GM12878 (cell line): ENCODE results near the gene KIF24. TPM values are rescaled to one million over a fixed set of nuclear protein-coding genes. Genes with fewer than 3 reads are reported as not detected.

ENCODE experiments used
- ATAC-seq: fragments of 200-7000 bp; cut with Tn5 transposase; 3 replicates; pipeline ENCODE4 v1.9.1; 2020; ENCODE audit warnings: mild to moderate bottlenecking, moderate library complexity
- BruUV-seq: library from RNA; stranded (reverse); fragments of 400-500 nt; replicated peaks from 2 replicates; lab custom pipeline; 2021; lab: Mats Ljungman, UMichigan
- CTCF ChIA-PET: fragments of 300-600 bp; sonication (Branson Sonifier 250); formaldehyde crosslinking; extraction: SDS; loops from one replicate; lab custom pipeline; 2021; ENCODE audit warnings: inconsistent platforms; lab: Yijun Ruan, JAX
- POLR2A ChIA-PET: fragments of 350-600 bp; formaldehyde crosslinking; extraction: SDS; loops from one replicate; lab custom pipeline; 2021; ENCODE audit warnings: inconsistent platforms; lab: Charles Lee
- RAD21 ChIA-PET: fragments of 300-600 bp; sonication (Branson Sonifier 250); formaldehyde crosslinking; loops from one replicate; lab custom pipeline; 2023; ENCODE audit warnings: antibody characterized with exemption; ENCODE audit not compliant: unreplicated experiment; lab: Charles Lee
- SMC1A ChIA-PET: fragments of 300-600 bp; sonication (Branson Sonifier 250); formaldehyde crosslinking; loops from one replicate; lab custom pipeline; 2023; ENCODE audit not compliant: unreplicated experiment, uncharacterized antibody; lab: Charles Lee
- DNase-seq: peaks from one replicate; pipeline ENCODE4 v3.0.0-alpha.2; 2011; ENCODE audit warnings: low read depth, low spot score
- FAIRE-seq: peaks from 3 replicates; lab custom pipeline; 2011; peaks lifted over from hg19 to GRCh38; lab: Jason Lieb, UNC
- H2AFZ ChIP-seq: 2 replicates; pipeline ENCODE4 v1.6.0; 2011; ENCODE audit warnings: low read depth, low read length, control low read depth; ENCODE audit not compliant: control insufficient read depth
- H3K27ac ChIP-seq: 2 replicates; pipeline ENCODE4 v1.5.1; 2011; ENCODE audit warnings: control low read depth; ENCODE audit not compliant: control insufficient read depth, insufficient read depth
- H3K27me3 ChIP-seq, 2 experiments: replicated peaks in 1 of 2; 2 replicates each; pipeline versions ENCODE4 v1.6.0 to v1.6.1; 2011; ENCODE audit warnings: low read length in 1 of 2; ENCODE audit not compliant: control insufficient read depth in 2 of 2, insufficient read depth in 2 of 2
- H3K36me3 ChIP-seq, 2 experiments: 2 replicates each; pipeline ENCODE4 v1.5.1; 2011; ENCODE audit warnings: low read length in 1 of 2; ENCODE audit not compliant: control insufficient read depth in 2 of 2, insufficient read depth in 2 of 2
- H3K4me1 ChIP-seq: 2 replicates; pipeline ENCODE4 v1.6.1; 2011; ENCODE audit warnings: mild to moderate bottlenecking, low read length, moderate library complexity, mixed read lengths; ENCODE audit not compliant: control insufficient read depth, insufficient read depth
- H3K4me2 ChIP-seq: 2 replicates; pipeline ENCODE4 v1.6.0; 2011; ENCODE audit warnings: control low read depth; ENCODE audit not compliant: control insufficient read depth, insufficient read depth
- H3K4me3 ChIP-seq: fragments of 200-600 bp; sonication (generic); 2 replicates; pipeline ENCODE4 v1.5.1; 2016
- H3K79me2 ChIP-seq: 2 replicates; pipeline ENCODE4 v1.6.0; 2011; ENCODE audit warnings: low read length; ENCODE audit not compliant: control insufficient read depth, insufficient read depth
- H3K9ac ChIP-seq: 2 replicates; pipeline ENCODE4 v1.8.0; 2011; ENCODE audit warnings: low read length, control low read depth, mixed read lengths; ENCODE audit not compliant: control insufficient read depth, insufficient read depth
- H3K9me3 ChIP-seq: replicated peaks from 3 replicates; pipeline ENCODE4 v1.5.1; 2011; ENCODE audit warnings: mild to moderate bottlenecking, low read length; ENCODE audit not compliant: control insufficient read depth, insufficient read depth
- H4K20me1 ChIP-seq: 2 replicates; pipeline ENCODE4 v1.6.0; 2011; ENCODE audit not compliant: control insufficient read depth, insufficient read depth
- CHD1 ChIP-seq: IDR thresholded peaks from 2 replicates; pipeline ENCODE4 v1.6.1; 2012; ENCODE audit warnings: low read depth, low read length, improper control_type of control experiment
- EZH2 ChIP-seq: IDR thresholded peaks from 2 replicates; pipeline ENCODE4 v1.6.1; 2012; ENCODE audit warnings: low read depth, mild to moderate bottlenecking, control low read depth, inconsistent platforms, low read length, borderline replicate concordance; ENCODE audit not compliant: control insufficient read depth
- FOS ChIP-seq: IDR thresholded peaks from 3 replicates; pipeline ENCODE4 v1.6.1; 2011; ENCODE audit warnings: borderline replicate concordance; ENCODE audit not compliant: insufficient read length; ENCODE audit errors: extremely low read depth
- FOXK2 ChIP-seq: fragments of 450-650 bp; IDR thresholded peaks from 2 replicates; pipeline ENCODE4 v1.6.1; 2017; ENCODE audit warnings: mild to moderate bottlenecking, moderate library complexity
- FOXM1 ChIP-seq: IDR thresholded peaks from 2 replicates; pipeline ENCODE4 v1.6.1; 2012; ENCODE audit warnings: low read depth, mild to moderate bottlenecking, inconsistent platforms, low read length, moderate library complexity
- IKZF1 ChIP-seq: fragments of 450-650 bp; conservative IDR thresholded peaks from 2 replicates; pipeline ENCODE4 v1.6.1; 2017; ENCODE audit warnings: antibody characterized with exemption, mild to moderate bottlenecking
- IKZF2 ChIP-seq, 2 experiments: fragments of 450-650 bp; IDR thresholded peaks; 2 replicates each; pipeline ENCODE4 v1.6.1; 2017; ENCODE audit warnings: mild to moderate bottlenecking in 2 of 2, moderate library complexity in 2 of 2
- IRF4 ChIP-seq: IDR thresholded peaks from 2 replicates; pipeline ENCODE4 v1.6.1; 2011; ENCODE audit warnings: low read depth, low read length
- JUNB ChIP-seq: IDR thresholded peaks from 2 replicates; pipeline ENCODE4 v1.6.1; 2016; ENCODE audit warnings: antibody characterized with exemption, mild to moderate bottlenecking
- POU2F2 ChIP-seq: IDR thresholded peaks from 3 replicates; pipeline ENCODE4 v1.6.1; 2011; ENCODE audit warnings: low read depth, mild to moderate bottlenecking, low read length, borderline replicate concordance
- SMAD1 ChIP-seq: fragments of 450-650 bp; IDR thresholded peaks from 2 replicates; pipeline ENCODE4 v1.6.1; 2018; ENCODE audit warnings: mild to moderate bottlenecking, low read depth; ENCODE audit not compliant: partially characterized antibody
- SMAD5 ChIP-seq: IDR thresholded peaks from 2 replicates; pipeline ENCODE4 v1.6.1; 2016; ENCODE audit warnings: antibody characterized with exemption, low read depth
- TCF7 ChIP-seq: IDR thresholded peaks from 2 replicates; pipeline ENCODE4 v1.6.1; 2014; ENCODE audit warnings: antibody characterized with exemption, borderline replicate concordance
- YBX1 ChIP-seq: fragments of 450-650 bp; IDR thresholded peaks from 2 replicates; pipeline ENCODE4 v1.6.1; 2016; ENCODE audit warnings: antibody characterized with exemption
- ZNF592 ChIP-seq: fragments of 450-650 bp; IDR thresholded peaks from 2 replicates; pipeline ENCODE4 v1.6.1; 2017; ENCODE audit warnings: mild to moderate bottlenecking, moderate library complexity
- WGBS: methylation state at CpG from one replicate; pipeline ENCODE4 v1.1.6; 2016; ENCODE audit warnings: low lambda C conversion rate; ENCODE audit not compliant: insufficient replicate concordance, insufficient coverage; ENCODE audit errors: missing lambda C conversion rate; 5-methylcytosine and 5-hydroxymethylcytosine counted together
- in situ Hi-C: fragments of 300-500 bp; cut with MboI; formaldehyde crosslinking; loops from 9 replicates; pipeline ENCODE4 v1.14.3; 2018; ENCODE audit warnings: mixed read lengths
- intact Hi-C: fragments of 100-400 bp; cut with micrococcal nuclease; formaldehyde crosslinking; loops from one replicate; pipeline ENCODE4 v1.14.2; 2022; ENCODE audit not compliant: unreplicated experiment
- polyA plus RNA-seq, 11 experiments: library from polyadenylated mRNA; depleted of rRNA in 4 of 11; unstranded in 6 of 11; stranded (reverse) in 5 of 11; fragments of >200 nt; fragmentation: Nextera tagmentation in 4 of 11; fragmentation: Illumina TruSeq in 1 of 11; extraction: Ambion mirVana in 4 of 11; extraction: Trizol in 1 of 11; gene quantifications; 1 replicate in 1 of 11; 2 replicates in 10 of 11; pipeline versions ENCODE4 v1.2.1 to v1.2.3, GENCODE V29; 2011 to 2016; ENCODE audit warnings: inconsistent platforms in 2 of 11, missing spikeins in 2 of 11, low read depth in 1 of 11
- total RNA-seq, 4 experiments: library from RNA; depleted of rRNA in 3 of 4; stranded (reverse); fragments of >200 nt in 3 of 4; fragmentation: Illumina TruSeq in 1 of 4; extraction: Trizol in 1 of 4; gene quantifications; 2 replicates each; pipeline versions ENCODE4 v1.2.1 to v1.2.3, GENCODE V29; 2013 to 2021
- TF ChIP-seq, protein P1 (sequence below): fragments of 450-650 bp; IDR thresholded peaks from 2 replicates; pipeline ENCODE4 v1.6.1; 2017; ENCODE audit warnings: mild to moderate bottlenecking, moderate library complexity

Gene KIF24
- total and polyA plus RNA-seq, 10 of the 15 experiments (the other 5 are each of a cell fraction or from before 2014, with no cell fraction given): 0.58 to 6.7 (median 5.3) TPM

DNA sequence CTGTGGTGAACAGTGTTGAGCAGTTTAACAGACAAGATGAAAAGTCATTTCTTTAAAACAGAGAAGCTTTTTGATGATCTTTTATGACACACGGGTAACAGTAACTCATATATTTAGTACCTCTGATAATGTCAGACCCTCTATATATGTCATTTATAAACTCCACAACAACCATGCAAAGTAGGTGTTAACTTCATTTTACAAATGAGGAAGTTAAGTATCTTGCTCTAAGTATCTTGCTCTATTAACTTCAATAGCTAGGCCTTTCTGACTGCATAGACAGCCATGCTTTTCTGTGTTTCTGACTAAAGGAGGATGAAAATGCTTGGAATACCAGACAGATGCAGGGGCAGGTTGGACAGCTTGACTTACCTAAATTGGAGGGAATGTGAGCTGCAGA lies 2.1 kb upstream of the KIF24 start (continued):
- no peak for TF ChIP-seq ZNF592
- no peak for TF ChIP-seq FOXM1
- no peak for TF ChIP-seq CHD1
- TF ChIP-seq JUNB: no peak
- no peak for TF ChIP-seq TCF7

DNA sequence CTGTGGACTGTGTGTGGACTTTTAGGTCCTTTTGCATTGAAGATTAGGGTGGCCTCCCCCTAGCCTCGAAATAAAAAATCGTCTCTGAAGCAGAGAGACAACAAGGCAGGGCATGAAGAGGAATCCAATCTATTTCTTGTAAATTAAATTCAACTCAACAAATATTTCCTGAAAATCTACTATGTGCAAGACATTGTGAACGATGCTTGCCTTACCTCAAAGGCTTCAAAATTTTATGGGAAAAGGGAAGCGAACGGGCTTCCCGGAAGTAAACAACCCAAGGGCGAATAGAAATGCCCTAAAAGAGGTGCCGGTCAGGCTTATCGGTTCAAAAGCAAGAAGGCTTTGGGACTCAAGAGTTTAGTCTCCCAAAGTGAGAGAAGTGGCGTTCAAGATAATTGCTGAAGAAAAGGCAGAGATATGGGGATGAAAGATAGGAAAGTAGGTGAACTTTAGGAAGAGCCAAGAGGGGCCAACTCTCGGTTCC lies 525 bp downstream of the KIF24 start:
- ATAC-seq: no peak
- TF ChIP-seq FOXK2 (no peak), POU2F2 (no peak), SMAD1 (no peak), FOS (no peak), YBX1 (no peak), IKZF1 (peak; percentile 51; the same call in 1 of the 2 replicates), IRF4 (0 out of 2 replicates have a peak, but pooled peaks have one; percentile 46), IKZF2 (IDR thresholded peaks at IDR 0.05) (peak; percentile 49 to 57; a peak in 3 of 4 replicates), SMAD5 (no peak), EZH2 (no peak)
- TF ChIP-seq, protein P1, sequence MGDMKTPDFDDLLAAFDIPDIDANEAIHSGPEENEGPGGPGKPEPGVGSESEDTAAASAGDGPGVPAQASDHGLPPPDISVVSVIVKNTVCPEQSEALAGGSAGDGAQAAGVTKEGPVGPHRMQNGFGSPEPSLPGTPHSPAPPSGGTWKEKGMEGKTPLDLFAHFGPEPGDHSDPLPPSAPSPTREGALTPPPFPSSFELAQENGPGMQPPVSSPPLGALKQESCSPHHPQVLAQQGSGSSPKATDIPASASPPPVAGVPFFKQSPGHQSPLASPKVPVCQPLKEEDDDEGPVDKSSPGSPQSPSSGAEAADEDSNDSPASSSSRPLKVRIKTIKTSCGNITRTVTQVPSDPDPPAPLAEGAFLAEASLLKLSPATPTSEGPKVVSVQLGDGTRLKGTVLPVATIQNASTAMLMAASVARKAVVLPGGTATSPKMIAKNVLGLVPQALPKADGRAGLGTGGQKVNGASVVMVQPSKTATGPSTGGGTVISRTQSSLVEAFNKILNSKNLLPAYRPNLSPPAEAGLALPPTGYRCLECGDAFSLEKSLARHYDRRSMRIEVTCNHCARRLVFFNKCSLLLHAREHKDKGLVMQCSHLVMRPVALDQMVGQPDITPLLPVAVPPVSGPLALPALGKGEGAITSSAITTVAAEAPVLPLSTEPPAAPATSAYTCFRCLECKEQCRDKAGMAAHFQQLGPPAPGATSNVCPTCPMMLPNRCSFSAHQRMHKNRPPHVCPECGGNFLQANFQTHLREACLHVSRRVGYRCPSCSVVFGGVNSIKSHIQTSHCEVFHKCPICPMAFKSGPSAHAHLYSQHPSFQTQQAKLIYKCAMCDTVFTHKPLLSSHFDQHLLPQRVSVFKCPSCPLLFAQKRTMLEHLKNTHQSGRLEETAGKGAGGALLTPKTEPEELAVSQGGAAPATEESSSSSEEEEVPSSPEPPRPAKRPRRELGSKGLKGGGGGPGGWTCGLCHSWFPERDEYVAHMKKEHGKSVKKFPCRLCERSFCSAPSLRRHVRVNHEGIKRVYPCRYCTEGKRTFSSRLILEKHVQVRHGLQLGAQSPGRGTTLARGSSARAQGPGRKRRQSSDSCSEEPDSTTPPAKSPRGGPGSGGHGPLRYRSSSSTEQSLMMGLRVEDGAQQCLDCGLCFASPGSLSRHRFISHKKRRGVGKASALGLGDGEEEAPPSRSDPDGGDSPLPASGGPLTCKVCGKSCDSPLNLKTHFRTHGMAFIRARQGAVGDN: no peak

More for the DNA sequence above, 525 bp downstream of the KIF24 start:
- Histone ChIP-seq H3K27me3 (no peaks in the 10 kb centered on the region), H3K79me2 (peaks cover 11% of the 10 kb centered on the region), H2AFZ (peak overlapping the region; percentile 94), H3K4me2 (peak overlapping the region; percentile 81), H3K4me1 (no peaks in the 10 kb centered on the region; the same call in 1 of the 2 replicates), H3K9ac (peak overlapping the region; percentile 73), H3K27ac (peak overlapping the region; percentile 82), H3K4me3 (peak overlapping the region; percentile 84), H3K36me3 (no peaks in the 10 kb centered on the region), H3K9me3 (no peaks in the 10 kb centered on the region), H4K20me1 (no peaks in the 10 kb centered on the region)
- BruUV-seq: TSS peak; percentile 84
- DNase-seq (peak; percentile 5), FAIRE-seq (no peak)
- ChIA-PET POLR2A (interaction anchor here (0.6 to 1.7 kb wide), 3 partner anchors 9 to 150 kb away, joined by 4 read pairs; partner anchors contain the start of gene UBAP1), RAD21 (no interaction called here), SMC1A (interaction anchor here (1.1 kb wide), 1 partner anchor 49 kb away, joined by 3 read pairs; no protein-coding TSS in a partner anchor), CTCF (interaction anchor here (0.8 to 1.4 kb wide), 3 partner anchors 51 to 75 kb away, joined by 3 to 5 read pairs (median 3); no protein-coding TSS in a partner anchor)
- in situ Hi-C loops: no loop called here
- intact Hi-C loops: no loop called here
- under 1% methylated on average over 11 of the region's 11 CpGs for WGBS
